ENCODE results near the gene NRP2. TPM values are rescaled to one million over a fixed set of nuclear protein-coding genes. Genes with fewer than 3 reads are reported as not detected.

NRP2 gene
- total and polyA plus RNA-seq, 8 donors = 42.3 to 122 (median 60.9) TPM

DNA sequence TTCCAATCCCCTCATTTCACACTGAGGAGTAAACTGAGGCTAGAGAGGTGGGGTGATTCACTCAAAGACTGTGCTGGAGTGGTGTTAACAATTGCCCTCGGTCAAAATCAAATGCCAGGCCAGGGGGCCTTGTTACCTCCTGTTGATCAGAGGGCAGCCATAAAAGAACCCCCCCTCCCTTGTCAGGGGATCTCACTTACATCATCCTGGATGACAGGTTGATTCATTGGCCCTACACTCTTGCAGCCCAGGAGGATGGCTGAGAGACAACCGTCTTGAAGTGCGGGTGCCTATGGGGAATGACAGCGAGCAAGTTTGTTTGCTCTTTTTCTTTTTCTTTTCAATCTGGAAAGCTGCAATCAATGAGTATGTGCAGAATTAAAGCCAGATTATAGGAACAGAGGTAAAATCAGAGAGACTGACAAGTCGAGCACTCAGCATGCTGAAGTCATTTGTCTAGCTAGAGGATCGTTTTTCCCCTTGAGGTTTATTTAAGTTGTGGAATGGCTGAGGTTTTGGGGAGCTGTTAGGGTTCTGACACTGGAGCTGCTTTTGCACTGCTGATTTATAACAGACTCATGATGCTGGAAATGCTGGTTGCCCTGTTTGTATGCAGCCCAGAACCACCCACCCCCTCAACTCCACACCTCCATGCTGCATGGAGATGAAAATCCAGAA is 26.4 kb upstream of the NRP2 start:
- Histone ChIP-seq H3K4me1 (peaks cover 0 to 4% of the 10 kb centered on the region in 2 donors), H3K27ac (no peak overlapping the region), H3K9me3 (no peaks in the 10 kb centered on the region), H3K4me3 (no peak overlapping the region), H3K27me3 (no peaks in the 10 kb centered on the region), H3K36me3 (no peaks in the 10 kb centered on the region)
- TF ChIP-seq, protein P1, sequence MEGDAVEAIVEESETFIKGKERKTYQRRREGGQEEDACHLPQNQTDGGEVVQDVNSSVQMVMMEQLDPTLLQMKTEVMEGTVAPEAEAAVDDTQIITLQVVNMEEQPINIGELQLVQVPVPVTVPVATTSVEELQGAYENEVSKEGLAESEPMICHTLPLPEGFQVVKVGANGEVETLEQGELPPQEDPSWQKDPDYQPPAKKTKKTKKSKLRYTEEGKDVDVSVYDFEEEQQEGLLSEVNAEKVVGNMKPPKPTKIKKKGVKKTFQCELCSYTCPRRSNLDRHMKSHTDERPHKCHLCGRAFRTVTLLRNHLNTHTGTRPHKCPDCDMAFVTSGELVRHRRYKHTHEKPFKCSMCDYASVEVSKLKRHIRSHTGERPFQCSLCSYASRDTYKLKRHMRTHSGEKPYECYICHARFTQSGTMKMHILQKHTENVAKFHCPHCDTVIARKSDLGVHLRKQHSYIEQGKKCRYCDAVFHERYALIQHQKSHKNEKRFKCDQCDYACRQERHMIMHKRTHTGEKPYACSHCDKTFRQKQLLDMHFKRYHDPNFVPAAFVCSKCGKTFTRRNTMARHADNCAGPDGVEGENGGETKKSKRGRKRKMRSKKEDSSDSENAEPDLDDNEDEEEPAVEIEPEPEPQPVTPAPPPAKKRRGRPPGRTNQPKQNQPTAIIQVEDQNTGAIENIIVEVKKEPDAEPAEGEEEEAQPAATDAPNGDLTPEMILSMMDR (IDR thresholded peaks at IDR 0.05) = no peak
- ATAC-seq (no peak), DNase-seq (no peak)
- intact Hi-C loops (cut with DNase I) = no loop called here

GRCh38 chr2:205656461-205656860 is 25.8 kb upstream of the NRP2 start:
- Histone ChIP-seq H3K9me3 (no peaks in the 10 kb centered on the region), H3K36me3 (no peaks in the 10 kb centered on the region), H3K27ac (no peak overlapping the region), H3K27me3 (no peaks in the 10 kb centered on the region), H3K4me3 (no peak overlapping the region), H3K4me1 (peaks cover 0 to 4% of the 10 kb centered on the region in 2 donors)
- TF ChIP-seq, protein P1 (IDR thresholded peaks at IDR 0.05) = no peak
- intact Hi-C loops (cut with DNase I) = no loop called here
- no peak for DNase-seq
- ATAC-seq = no peak

DNA sequence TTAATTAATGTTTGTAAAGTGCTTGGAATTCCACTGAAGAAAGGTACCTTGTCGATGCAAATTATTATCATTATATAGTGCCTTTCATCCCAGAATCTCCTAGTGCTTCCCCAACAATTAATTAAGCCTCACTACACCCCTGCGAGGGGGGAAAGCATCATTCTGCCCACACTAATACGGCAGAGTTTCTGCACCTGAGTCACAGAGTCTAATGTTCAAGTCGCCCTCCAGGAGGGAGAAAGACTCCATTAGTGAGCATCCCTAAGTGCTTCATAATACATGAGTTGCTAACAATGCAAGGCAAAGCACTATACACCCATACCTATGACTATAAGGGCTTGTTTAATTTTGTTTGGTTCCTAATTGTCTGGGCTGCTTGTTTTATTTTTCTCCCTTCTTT is 25.4 kb upstream of the NRP2 start:
- TF ChIP-seq, protein P1 (IDR thresholded peaks at IDR 0.05) = no peak
- peaks cover 0 to 4% of the 10 kb centered on the region in 2 donors for H3K4me1 ChIP-seq
- no peaks in the 10 kb centered on the region for H3K36me3 ChIP-seq
- DNase-seq (no peak), ATAC-seq (no peak)
- no peaks in the 10 kb centered on the region for H3K27me3 ChIP-seq
- no peak overlapping the region for H3K27ac ChIP-seq
- H3K9me3 ChIP-seq = no peaks in the 10 kb centered on the region
- intact Hi-C loops (cut with DNase I) = no loop called here
- H3K4me3 ChIP-seq = no peak overlapping the region

GRCh38 chr2:205657579-205657978 is 24.7 kb upstream of the NRP2 start:
- H3K4me1 ChIP-seq = peaks cover 0 to 4% of the 10 kb centered on the region in 2 donors
- no peak overlapping the region for H3K27ac ChIP-seq
- H3K36me3 ChIP-seq = no peaks in the 10 kb centered on the region
- H3K4me3 ChIP-seq = no peak overlapping the region
- intact Hi-C loops (cut with DNase I) = no loop called here
- no peaks in the 10 kb centered on the region for H3K27me3 ChIP-seq
- TF ChIP-seq, protein P1 (IDR thresholded peaks at IDR 0.05) = no peak
- DNase-seq (no peak), ATAC-seq (peak; percentile 36)
- H3K9me3 ChIP-seq = no peaks in the 10 kb centered on the region

DNA sequence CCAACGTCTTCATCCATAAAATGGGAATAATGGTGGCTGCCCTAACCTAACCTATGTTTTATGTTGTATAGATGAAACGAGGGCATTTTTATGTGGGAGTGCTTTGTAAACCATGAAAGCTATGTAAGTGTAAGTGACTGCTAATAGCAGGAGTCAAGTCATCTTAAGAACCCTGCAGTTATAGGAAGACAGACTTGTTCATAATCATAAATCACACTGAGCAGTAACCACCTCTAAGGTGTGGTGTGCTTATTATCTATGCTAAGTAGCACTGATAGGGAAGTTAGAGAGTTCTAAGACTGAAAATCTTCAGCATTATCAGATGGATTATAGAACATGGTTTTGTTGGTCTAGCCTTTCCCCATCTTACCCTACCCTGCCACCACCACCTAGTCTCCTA is 24.2 kb upstream of the NRP2 start:
- no peaks in the 10 kb centered on the region for H3K9me3 ChIP-seq
- H3K27ac ChIP-seq = no peak overlapping the region
- TF ChIP-seq, protein P1 (IDR thresholded peaks at IDR 0.05) = no peak
- intact Hi-C loops (cut with DNase I) = no loop called here
- peaks cover 0 to 4% of the 10 kb centered on the region in 2 donors for H3K4me1 ChIP-seq
- H3K36me3 ChIP-seq = no peaks in the 10 kb centered on the region
- no peaks in the 10 kb centered on the region for H3K27me3 ChIP-seq
- DNase-seq (no peak), ATAC-seq (no peak)
- H3K4me3 ChIP-seq = no peak overlapping the region
